Activated CD8-positive, alpha-beta T cell treated with anti-CD3 and anti-CD28 coated beads for 36 hours (primary cell): ENCODE results near the gene INTS3. TPM values are rescaled to one million over a fixed set of nuclear protein-coding genes. Genes with fewer than 3 reads are reported as not detected.

Source experiments
- ATAC-seq: fragments of 200-7000 bp; cut with Tn5 transposase; one replicate; pipeline ENCODE4 v1.10.0; 2021; ENCODE audit warnings: mild to moderate bottlenecking, moderate library complexity
- CTCF ChIA-PET: fragments of 350-600 bp; sonication (Branson Sonifier 250); formaldehyde crosslinking; loops from one replicate; lab custom pipeline; 2021; ENCODE audit warnings: antibody characterized with exemption; lab: Charles Lee
- POLR2A ChIA-PET: fragments of 350-600 bp; sonication (Branson Sonifier 250); formaldehyde crosslinking; loops from one replicate; lab custom pipeline; 2021; ENCODE audit warnings: antibody characterized with exemption; lab: Charles Lee
- DNase-seq: peaks from one replicate; pipeline ENCODE4 v3.0.0-alpha.2; 2020
- H3K27ac Mint-ChIP-seq: one replicate; pipeline ENCODE4 v1.8.0; 2021; ENCODE audit warnings: mild to moderate bottlenecking, mixed read lengths
- H3K27me3 Mint-ChIP-seq: one replicate; pipeline ENCODE4 v1.8.0; 2021; ENCODE audit warnings: mixed read lengths
- H3K36me3 Mint-ChIP-seq: one replicate; pipeline ENCODE4 v1.8.0; 2021; ENCODE audit warnings: low read depth, mixed read lengths
- H3K4me1 Mint-ChIP-seq: one replicate; pipeline ENCODE4 v1.8.0; 2021; ENCODE audit warnings: low read depth, mixed read lengths
- H3K4me3 Mint-ChIP-seq: one replicate; pipeline ENCODE4 v1.8.0; 2021; ENCODE audit warnings: mild to moderate bottlenecking, moderate library complexity, mixed read lengths
- H3K9me3 Mint-ChIP-seq: one replicate; pipeline ENCODE4 v1.8.0; 2021; ENCODE audit warnings: mixed read lengths
- intact Hi-C: fragments of 100-400 bp; cut with micrococcal nuclease; formaldehyde crosslinking; loops from one replicate; pipeline ENCODE4 v1.10.0; 2022
- total RNA-seq, 2 experiments: library from RNA; stranded (reverse); gene quantifications; one replicate each; pipeline ENCODE4 v1.2.3, GENCODE V29; 2021
- TF ChIP-seq, protein P1 (sequence below): fragments of 200-600 bp; IDR thresholded peaks from one replicate; pipeline ENCODE4 v1.8.0; 2022; ENCODE audit warnings: antibody characterized with exemption, mild to moderate bottlenecking

INTS3 gene
- total RNA-seq, 2 experiments from 2014 or later = 45.0 to 45.5 TPM

DNA sequence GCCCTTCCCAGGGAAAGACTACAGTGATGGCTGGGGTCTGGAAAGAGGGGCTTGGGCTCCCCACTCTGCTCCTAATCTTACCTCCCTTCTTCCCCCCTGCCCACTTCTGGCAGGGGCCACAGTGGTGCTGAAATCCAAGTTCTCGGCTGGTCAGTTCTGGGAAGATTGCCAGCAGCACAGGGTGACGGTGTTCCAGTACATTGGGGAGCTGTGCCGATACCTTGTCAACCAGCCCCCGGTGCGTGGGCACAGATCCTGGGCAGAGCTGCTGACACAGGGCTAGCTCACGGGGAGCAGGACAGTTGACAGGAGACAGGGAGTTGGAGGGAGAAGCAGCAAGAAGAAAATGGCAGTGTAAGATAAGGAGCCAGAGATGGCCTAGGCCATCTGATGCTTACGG, 49.8 kb downstream of the INTS3 start:
- TF ChIP-seq, protein P1, sequence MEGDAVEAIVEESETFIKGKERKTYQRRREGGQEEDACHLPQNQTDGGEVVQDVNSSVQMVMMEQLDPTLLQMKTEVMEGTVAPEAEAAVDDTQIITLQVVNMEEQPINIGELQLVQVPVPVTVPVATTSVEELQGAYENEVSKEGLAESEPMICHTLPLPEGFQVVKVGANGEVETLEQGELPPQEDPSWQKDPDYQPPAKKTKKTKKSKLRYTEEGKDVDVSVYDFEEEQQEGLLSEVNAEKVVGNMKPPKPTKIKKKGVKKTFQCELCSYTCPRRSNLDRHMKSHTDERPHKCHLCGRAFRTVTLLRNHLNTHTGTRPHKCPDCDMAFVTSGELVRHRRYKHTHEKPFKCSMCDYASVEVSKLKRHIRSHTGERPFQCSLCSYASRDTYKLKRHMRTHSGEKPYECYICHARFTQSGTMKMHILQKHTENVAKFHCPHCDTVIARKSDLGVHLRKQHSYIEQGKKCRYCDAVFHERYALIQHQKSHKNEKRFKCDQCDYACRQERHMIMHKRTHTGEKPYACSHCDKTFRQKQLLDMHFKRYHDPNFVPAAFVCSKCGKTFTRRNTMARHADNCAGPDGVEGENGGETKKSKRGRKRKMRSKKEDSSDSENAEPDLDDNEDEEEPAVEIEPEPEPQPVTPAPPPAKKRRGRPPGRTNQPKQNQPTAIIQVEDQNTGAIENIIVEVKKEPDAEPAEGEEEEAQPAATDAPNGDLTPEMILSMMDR = no peak
- H3K36me3 Mint-ChIP-seq = peaks cover 11% of the 10 kb centered on the region
- CTCF ChIA-PET = no interaction called here
- POLR2A ChIA-PET = interaction anchor here (0.9 to 1.1 kb wide), 2 partner anchors 22 to 198 kb away, joined by 3 read pairs; no protein-coding TSS in a partner anchor
- H3K4me3 Mint-ChIP-seq = no peak overlapping the region
- H3K27me3 Mint-ChIP-seq = no peaks in the 10 kb centered on the region
- H3K9me3 Mint-ChIP-seq = no peaks in the 10 kb centered on the region
- ATAC-seq (no peak), DNase-seq (no peak)
- intact Hi-C loops = no loop called here
- H3K27ac Mint-ChIP-seq = no peak overlapping the region
- H3K4me1 Mint-ChIP-seq = peaks cover 32% of the 10 kb centered on the region

DNA sequence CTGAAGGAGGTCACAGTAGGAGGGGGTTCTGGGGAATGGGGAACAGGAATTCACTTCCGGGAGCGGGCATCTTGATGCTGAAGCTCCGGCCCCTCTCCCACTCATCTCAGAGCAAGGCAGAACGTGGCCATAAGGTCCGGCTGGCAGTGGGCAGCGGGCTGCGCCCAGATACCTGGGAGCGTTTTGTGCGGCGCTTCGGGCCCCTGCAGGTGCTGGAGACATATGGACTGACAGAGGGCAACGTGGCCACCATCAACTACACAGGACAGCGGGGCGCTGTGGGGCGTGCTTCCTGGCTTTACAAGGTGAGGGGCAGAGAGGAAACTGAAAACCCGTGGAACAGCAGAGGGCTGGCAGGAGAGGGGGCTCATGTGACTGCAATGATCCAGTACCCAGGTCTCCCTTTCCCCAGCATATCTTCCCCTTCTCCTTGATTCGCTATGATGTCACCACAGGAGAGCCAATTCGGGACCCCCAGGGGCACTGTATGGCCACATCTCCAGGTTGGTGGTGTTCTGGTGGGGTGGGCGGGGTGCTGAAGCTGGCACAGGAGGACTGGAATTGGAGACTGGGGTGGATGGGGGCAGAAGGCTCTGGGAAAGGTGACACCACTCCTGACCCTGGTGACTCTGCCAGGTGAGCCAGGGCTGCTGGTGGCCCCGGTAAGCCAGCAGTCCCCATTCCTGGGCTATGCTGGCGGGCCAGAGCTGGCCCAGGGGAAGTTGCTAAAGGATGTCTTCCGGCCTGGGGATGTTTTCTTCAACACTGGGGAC, 50.4 kb downstream of the INTS3 start:
- no peak for DNase-seq
- Mint-ChIP-seq H3K27ac (no peak overlapping the region), H3K4me3 (no peak overlapping the region), H3K36me3 (peaks cover 11% of the 10 kb centered on the region), H3K4me1 (peaks cover 32% of the 10 kb centered on the region), H3K9me3 (no peaks in the 10 kb centered on the region), H3K27me3 (no peaks in the 10 kb centered on the region)
- CTCF ChIA-PET = no interaction called here
- intact Hi-C loops = no loop called here
- POLR2A ChIA-PET = no interaction called here
- TF ChIP-seq, protein P1 = no peak
- no peak for ATAC-seq

DNA sequence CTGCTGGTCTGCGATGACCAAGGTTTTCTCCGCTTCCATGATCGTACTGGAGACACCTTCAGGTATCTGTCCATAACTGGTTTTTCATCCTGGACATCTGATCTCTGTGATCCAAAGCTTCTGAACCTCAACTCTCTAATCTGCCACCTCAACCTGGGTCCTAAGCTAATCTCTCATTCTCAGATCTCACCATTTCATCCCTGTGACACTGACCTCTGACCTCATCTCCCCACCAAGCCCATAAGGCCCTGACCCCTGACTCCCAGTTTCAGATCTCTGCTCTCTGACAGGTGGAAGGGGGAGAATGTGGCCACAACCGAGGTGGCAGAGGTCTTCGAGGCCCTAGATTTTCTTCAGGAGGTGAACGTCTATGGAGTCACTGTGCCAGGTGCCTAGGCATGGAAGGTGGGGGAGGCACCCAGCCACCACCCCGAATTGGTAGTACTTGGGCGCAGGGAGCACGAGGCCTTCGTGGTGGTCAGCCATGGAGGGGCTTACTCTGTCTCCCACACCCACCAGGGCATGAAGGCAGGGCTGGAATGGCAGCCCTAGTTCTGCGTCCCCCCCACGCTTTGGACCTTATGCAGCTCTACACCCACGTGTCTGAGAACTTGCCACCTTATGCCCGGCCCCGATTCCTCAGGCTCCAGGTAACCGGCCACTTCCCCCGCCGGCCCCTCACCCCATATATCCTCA, 51.1 kb downstream of the INTS3 start:
- ChIA-PET CTCF (no interaction called here), POLR2A (no interaction called here)
- H3K36me3 Mint-ChIP-seq = peaks cover 5% of the 10 kb centered on the region
- TF ChIP-seq, protein P1 = no peak
- H3K27me3 Mint-ChIP-seq = no peaks in the 10 kb centered on the region
- peaks cover 29% of the 10 kb centered on the region for H3K4me1 Mint-ChIP-seq
- H3K4me3 Mint-ChIP-seq = no peak overlapping the region
- DNase-seq (no peak), ATAC-seq (no peak)
- no peak overlapping the region for H3K27ac Mint-ChIP-seq
- intact Hi-C loops = no loop called here
- H3K9me3 Mint-ChIP-seq = no peaks in the 10 kb centered on the region

DNA sequence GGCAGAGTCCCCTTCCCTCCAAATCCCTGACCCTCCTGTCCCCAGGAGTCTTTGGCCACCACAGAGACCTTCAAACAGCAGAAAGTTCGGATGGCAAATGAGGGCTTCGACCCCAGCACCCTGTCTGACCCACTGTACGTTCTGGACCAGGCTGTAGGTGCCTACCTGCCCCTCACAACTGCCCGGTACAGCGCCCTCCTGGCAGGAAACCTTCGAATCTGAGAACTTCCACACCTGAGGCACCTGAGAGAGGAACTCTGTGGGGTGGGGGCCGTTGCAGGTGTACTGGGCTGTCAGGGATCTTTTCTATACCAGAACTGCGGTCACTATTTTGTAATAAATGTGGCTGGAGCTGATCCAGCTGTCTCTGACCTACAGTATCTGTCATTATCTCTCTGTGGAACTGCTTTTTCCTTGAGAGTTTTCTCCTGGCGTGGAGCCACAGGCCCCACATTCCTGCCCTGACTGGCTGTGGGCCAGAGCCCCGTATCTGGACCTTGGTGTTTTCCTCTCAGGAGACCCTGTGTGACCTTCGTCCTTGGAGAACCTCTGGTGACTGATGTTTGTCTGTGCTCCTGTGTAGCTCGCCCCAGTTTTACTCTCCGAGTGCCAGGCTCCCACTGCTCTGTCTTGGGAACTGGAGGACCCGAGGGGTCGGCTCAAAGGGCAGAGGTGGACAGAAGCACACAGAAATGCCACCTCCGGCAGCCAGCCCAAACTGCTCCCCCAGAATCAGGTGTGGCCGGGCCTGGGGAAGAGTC, 52.1 kb downstream of the INTS3 start:
- peaks cover 19% of the 10 kb centered on the region for H3K4me1 Mint-ChIP-seq
- TF ChIP-seq, protein P1 = no peak
- H3K27ac Mint-ChIP-seq = no peak overlapping the region
- H3K4me3 Mint-ChIP-seq = no peak overlapping the region
- H3K9me3 Mint-ChIP-seq = no peaks in the 10 kb centered on the region
- CTCF ChIA-PET = interaction anchor here (1.2 to 1.3 kb wide), 2 partner anchors 103 to 208 kb away, joined by 4 to 5 read pairs; no protein-coding TSS in a partner anchor
- H3K36me3 Mint-ChIP-seq = no peaks in the 10 kb centered on the region
- H3K27me3 Mint-ChIP-seq = no peaks in the 10 kb centered on the region
- ATAC-seq = no peak
- intact Hi-C loops = no loop called here
- POLR2A ChIA-PET = no interaction called here
- no peak for DNase-seq
